HepG2 (cell line): ENCODE measurements around the gene GPATCH3. TPM values are rescaled to one million over a fixed set of nuclear protein-coding genes. Genes with fewer than 3 reads are reported as not detected.

Experiments used
- AHR ChIP-seq: IDR thresholded peaks from 2 replicates; pipeline ENCODE4 v1.6.1; 2018; ENCODE audit warnings: missing genetic modification reagents, missing compliant biosample characterization
- BATF2 ChIP-seq: sonication (generic); formaldehyde crosslinking; IDR thresholded peaks from 2 replicates; pipeline ENCODE4 v1.8.0; 2022; ENCODE audit warnings: mild to moderate bottlenecking, missing genetic modification reagents, moderate library complexity
- CBX2 ChIP-seq, 2 experiments: fragments of 200-600 bp in 1 of 2; sonication (generic); formaldehyde crosslinking in 1 of 2; IDR thresholded peaks; 2 replicates each; pipeline versions ENCODE4 v1.7.0 to v1.8.1; 2018 to 2022; ENCODE audit warnings: low read depth in 2 of 2, low read length in 1 of 2, mild to moderate bottlenecking in 1 of 2, missing genetic modification reagents in 1 of 2
- CERS6 ChIP-seq: sonication (generic); formaldehyde crosslinking; IDR thresholded peaks from 2 replicates; pipeline ENCODE4 v1.5.0; 2020; ENCODE audit warnings: missing genetic modification reagents
- ERF ChIP-seq: IDR thresholded peaks from 2 replicates; pipeline ENCODE4 v1.6.1; 2018; ENCODE audit warnings: missing biosample characterization, missing genetic modification reagents
- FOSL1 ChIP-seq: sonication (generic); formaldehyde crosslinking; IDR thresholded peaks from 2 replicates; pipeline ENCODE4 v1.9.0; 2021; ENCODE audit warnings: missing genetic modification reagents, borderline replicate concordance
- IKZF1 ChIP-seq: fragments of 450-650 bp; IDR thresholded peaks from 2 replicates; pipeline ENCODE4 v1.7.1; 2016
- KDM4B ChIP-seq: sonication (generic); formaldehyde crosslinking; IDR thresholded peaks from 2 replicates; pipeline ENCODE4 v1.4.0; 2020; ENCODE audit warnings: missing genetic modification reagents
- SMARCC2 ChIP-seq: fragments of 450-650 bp; IDR thresholded peaks from 2 replicates; pipeline ENCODE4 v1.6.1; 2017; ENCODE audit warnings: antibody characterized with exemption, mild to moderate bottlenecking
- TBX3 ChIP-seq: fragments of 450-650 bp; IDR thresholded peaks from 2 replicates; pipeline ENCODE4 v1.6.1; 2017; ENCODE audit warnings: antibody characterized with exemption, mild to moderate bottlenecking, inconsistent platforms, borderline replicate concordance
- ZBTB38 ChIP-seq: sonication (generic); formaldehyde crosslinking; IDR thresholded peaks from 2 replicates; pipeline ENCODE4 v1.5.1; 2020; ENCODE audit warnings: mild to moderate bottlenecking, missing genetic modification reagents
- ZNF274 ChIP-seq: sonication (generic); formaldehyde crosslinking; IDR thresholded peaks from 2 replicates; pipeline ENCODE4 v1.5.1; 2020; ENCODE audit warnings: mild to moderate bottlenecking, missing genetic modification reagents
- ZNF407 ChIP-seq: sonication (generic); formaldehyde crosslinking; IDR thresholded peaks from one replicate; pipeline ENCODE4 v1.5.1; 2020; ENCODE audit warnings: mild to moderate bottlenecking, missing genetic modification reagents; ENCODE audit errors: not compliant biosample characterization
- ZNF446 ChIP-seq: sonication (generic); formaldehyde crosslinking; IDR thresholded peaks from 2 replicates; pipeline ENCODE4 v1.5.0; 2020; ENCODE audit warnings: mild to moderate bottlenecking, missing genetic modification reagents
- ZNF768 ChIP-seq: sonication (generic); formaldehyde crosslinking; IDR thresholded peaks from 2 replicates; pipeline ENCODE4 v1.4.0; 2020; ENCODE audit warnings: missing genetic modification reagents
- polyA plus RNA-seq, 8 experiments: library from polyadenylated mRNA; depleted of rRNA in 3 of 8; stranded (reverse) in 7 of 8; unstranded in 1 of 8; fragments of >200 nt; fragmentation: Illumina TruSeq in 4 of 8; extraction: Trizol in 4 of 8; gene quantifications; 2 replicates each; pipeline versions ENCODE4 v1.2.1 to v1.2.3, GENCODE V29; 2011 to 2016; ENCODE audit warnings: low read depth in 4 of 8, missing spikeins in 1 of 8, mixed read lengths in 1 of 8; ENCODE audit not compliant: insufficient read depth in 1 of 8
- total RNA-seq, 5 experiments: library from RNA; depleted of rRNA; stranded (reverse); fragments of >200 nt; fragmentation: Illumina TruSeq; extraction: Trizol; gene quantifications; 2 replicates each; pipeline ENCODE4 v1.2.3, GENCODE V29; 2016; ENCODE audit warnings: low read depth in 1 of 5

GPATCH3 gene
- total and polyA plus RNA-seq, 2 of the 13 experiments (the other 11 are each of a cell fraction or from before 2014, with no cell fraction given), result 8.3 to 11.0 TPM

GRCh38 chr1:26938004-26938658 lies 37.9 kb upstream of the GPATCH3 start (continued):
- TF ChIP-seq ZNF446 (CRISPR knock-in tag), result no peak
- TF ChIP-seq TBX3, result no peak
- TF ChIP-seq ZNF274, result peak; percentile 42; the same call in 1 of the 2 replicates
- TF ChIP-seq ZNF407 (CRISPR knock-in tag), result peak; percentile 20
- TF ChIP-seq ZNF768, result no peak
- TF ChIP-seq CBX2 (IDR thresholded peaks at IDR 0.05; ENCODE audit: low read depth, low read length), result no peak
- TF ChIP-seq CBX2 (CRISPR knock-in tag; IDR thresholded peaks at IDR 0.05; ENCODE audit: low read depth), result no peak
- no peak for TF ChIP-seq IKZF1
- TF ChIP-seq CERS6 (CRISPR knock-in tag), result no peak
- 0 out of 2 replicates have a peak, but pooled peaks have one; percentile 6 for TF ChIP-seq FOSL1 (CRISPR knock-in tag)
- peak; percentile 80; the same call in 1 of the 2 replicates for TF ChIP-seq ZBTB38 (CRISPR knock-in tag)
- TF ChIP-seq BATF2, result no peak
- no peak for TF ChIP-seq SMARCC2
- TF ChIP-seq KDM4B (CRISPR knock-in tag), result no peak
- TF ChIP-seq ERF, result 0 out of 2 replicates have a peak, but pooled peaks have one; percentile 95
- peak; percentile 44; the same call in 1 of the 2 replicates for TF ChIP-seq AHR
